Testis (tissue), 2 donors: ENCODE data around the gene UGT1A10.

Experiments
- POLR2A ChIP-seq: fragments of 450-650 bp; IDR thresholded peaks from one replicate; pipeline ENCODE4 v1.6.1; 2017; ENCODE audit warnings: antibody characterized with exemption, mild to moderate bottlenecking, moderate library complexity
- TF ChIP-seq, protein P1 (sequence below), 3 experiments: fragments of 450-650 bp in 2 of 3; fragments of 200-600 bp in 1 of 3; sonication (generic) in 1 of 3; IDR thresholded peaks; one replicate each; pipeline ENCODE4 v1.5.1; 2016 to 2019; ENCODE audit warnings: antibody characterized with exemption in 3 of 3, mild to moderate bottlenecking in 2 of 3, moderate library complexity in 1 of 3

- TF ChIP-seq, protein P1, sequence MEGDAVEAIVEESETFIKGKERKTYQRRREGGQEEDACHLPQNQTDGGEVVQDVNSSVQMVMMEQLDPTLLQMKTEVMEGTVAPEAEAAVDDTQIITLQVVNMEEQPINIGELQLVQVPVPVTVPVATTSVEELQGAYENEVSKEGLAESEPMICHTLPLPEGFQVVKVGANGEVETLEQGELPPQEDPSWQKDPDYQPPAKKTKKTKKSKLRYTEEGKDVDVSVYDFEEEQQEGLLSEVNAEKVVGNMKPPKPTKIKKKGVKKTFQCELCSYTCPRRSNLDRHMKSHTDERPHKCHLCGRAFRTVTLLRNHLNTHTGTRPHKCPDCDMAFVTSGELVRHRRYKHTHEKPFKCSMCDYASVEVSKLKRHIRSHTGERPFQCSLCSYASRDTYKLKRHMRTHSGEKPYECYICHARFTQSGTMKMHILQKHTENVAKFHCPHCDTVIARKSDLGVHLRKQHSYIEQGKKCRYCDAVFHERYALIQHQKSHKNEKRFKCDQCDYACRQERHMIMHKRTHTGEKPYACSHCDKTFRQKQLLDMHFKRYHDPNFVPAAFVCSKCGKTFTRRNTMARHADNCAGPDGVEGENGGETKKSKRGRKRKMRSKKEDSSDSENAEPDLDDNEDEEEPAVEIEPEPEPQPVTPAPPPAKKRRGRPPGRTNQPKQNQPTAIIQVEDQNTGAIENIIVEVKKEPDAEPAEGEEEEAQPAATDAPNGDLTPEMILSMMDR (IDR thresholded peaks at IDR 0.05), result no peak
- no peak for TF ChIP-seq POLR2A
Observed at GRCh38 chr2:233598952-233599351, 37.3 kb upstream of the UGT1A10 start.
